ENCODE measurements around the gene GALNT9.

- no peak for TF ChIP-seq CTCF (IDR thresholded peaks at IDR 0.05 in 8 of 11, conservative IDR thresholded peaks at IDR 0.05 in 3 of 11)
- no peak for TF ChIP-seq POLR2AphosphoS5 (IDR thresholded peaks at IDR 0.05)
- no peak for TF ChIP-seq POLR2A (IDR thresholded peaks at IDR 0.05)
Observed at GRCh38 chr12:132333766-132334165, 4.4 kb upstream of the GALNT9 start.
